SU-DHL-6 (cell line): ENCODE data around the gene NFATC3.

Source experiments
- H2AFZ ChIP-seq: fragments of 200-600 bp; sonication (generic); 2 replicates; pipeline ENCODE4 v1.6.1; 2014; ENCODE audit warnings: low read depth, mild to moderate bottlenecking, moderate library complexity, mixed read lengths, antibody characterized with exemption, low read length; ENCODE audit not compliant: severe bottlenecking
- H3F3A ChIP-seq: fragments of 200-600 bp; shearing (Covaris generic); 2 replicates; pipeline ENCODE4 v1.6.0; 2016; ENCODE audit warnings: antibody characterized with exemption, mild to moderate bottlenecking; ENCODE audit not compliant: insufficient read depth
- H3K27ac ChIP-seq: fragments of 200-600 bp; sonication (generic); 2 replicates; pipeline ENCODE4 v1.5.1; 2016; ENCODE audit warnings: low read depth, mild to moderate bottlenecking, low read length, moderate library complexity, mixed read lengths
- H3K27me3 ChIP-seq: fragments of 200-600 bp; sonication (generic), shearing (Covaris generic); 2 replicates; pipeline ENCODE4 v1.6.0; 2014; ENCODE audit warnings: mild to moderate bottlenecking, low read length
- H3K36me3 ChIP-seq: fragments of 200-600 bp; sonication (generic); 2 replicates; pipeline ENCODE4 v1.6.1; 2014; ENCODE audit warnings: mild to moderate bottlenecking, low read length, mixed read lengths
- H3K4me2 ChIP-seq: fragments of 300-600, 200-600 bp; shearing (Covaris generic), sonication (generic); 2 replicates; pipeline ENCODE4 v1.6.0; 2014; ENCODE audit warnings: low read length, low read depth, mild to moderate bottlenecking; ENCODE audit not compliant: poor library complexity, severe bottlenecking
- H3K4me3 ChIP-seq: fragments of 200-600 bp; sonication (generic); 2 replicates; pipeline ENCODE4 v1.5.1; 2014; ENCODE audit warnings: antibody characterized with exemption, low read length, mild to moderate bottlenecking, mixed read lengths; ENCODE audit not compliant: insufficient read depth, poor library complexity, severe bottlenecking
- H3K79me2 ChIP-seq: fragments of 200-600 bp; sonication (generic); 2 replicates; pipeline ENCODE4 v1.6.1; 2014; ENCODE audit warnings: mild to moderate bottlenecking, low read length, moderate library complexity; ENCODE audit not compliant: insufficient read depth
- H3K9ac ChIP-seq: fragments of 200-600 bp; sonication (generic); 2 replicates; pipeline ENCODE4 v1.7.0; 2014; ENCODE audit warnings: mild to moderate bottlenecking, low read length
- H3K9me2 ChIP-seq: fragments of 200-600 bp; sonication (generic); replicated peaks from 2 replicates; pipeline ENCODE4 v1.6.1; 2014; ENCODE audit warnings: low read length; ENCODE audit not compliant: insufficient read depth
- H3K9me3 ChIP-seq: fragments of 200-600 bp; sonication (generic); 2 replicates; pipeline ENCODE4 v1.6.1; 2014; ENCODE audit warnings: low read length, mixed read lengths; ENCODE audit not compliant: insufficient read depth
- H4K20me1 ChIP-seq: fragments of 200-600 bp; sonication (generic); 2 replicates; pipeline ENCODE4 v1.6.1; 2014; ENCODE audit warnings: low read depth, mild to moderate bottlenecking, antibody characterized with exemption, low read length, moderate library complexity, mixed read lengths
- EZH2phosphoT487 ChIP-seq: fragments of 200-600 bp; sonication (generic), shearing (Covaris generic); conservative IDR thresholded peaks from 2 replicates; pipeline ENCODE4 v1.6.1; 2018; ENCODE audit warnings: mild to moderate bottlenecking, antibody characterized with exemption, low read length, moderate library complexity, mixed read lengths
- TF ChIP-seq, protein P1 (sequence below): fragments of 200-600 bp; sonication (generic); IDR thresholded peaks from one replicate; pipeline ENCODE4 v1.5.1; 2017; ENCODE audit warnings: antibody characterized with exemption, mild to moderate bottlenecking, low read length, moderate library complexity; ENCODE audit not compliant: insufficient read depth, poor library complexity, severe bottlenecking

NFATC3 gene

DNA sequence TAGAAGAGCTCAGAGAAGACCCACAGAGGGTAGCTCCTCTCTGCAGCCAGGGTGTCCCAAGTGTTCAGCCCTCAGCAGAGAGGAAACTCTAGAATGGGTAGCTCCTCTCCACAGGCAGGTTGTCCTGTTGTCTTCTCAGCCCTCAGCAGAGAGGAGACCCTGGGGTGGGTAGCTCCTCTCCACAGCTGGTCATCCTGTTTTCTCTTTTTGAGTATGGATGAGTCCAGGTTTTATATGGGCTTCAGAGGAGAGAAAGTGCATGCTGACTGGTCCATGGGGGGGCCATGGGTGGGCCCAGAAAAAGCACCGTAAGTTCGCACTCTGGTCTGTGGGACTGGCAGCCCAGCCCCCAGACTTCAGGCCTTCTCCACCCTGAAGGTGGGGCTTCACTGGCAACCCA lies 102.3 kb downstream of the NFATC3 start:
- Histone ChIP-seq H3K27me3 (no peaks in the 10 kb centered on the region), H3K36me3 (peaks cover 12% of the 10 kb centered on the region; the same call in 1 of the 2 replicates), H3K9ac (no peak overlapping the region), H3K79me2 (no peaks in the 10 kb centered on the region), H3K9me3 (no peaks in the 10 kb centered on the region), H3F3A (no peaks in the 10 kb centered on the region), H3K4me2 (no peak overlapping the region), H3K9me2 (no peaks in the 10 kb centered on the region), H3K27ac (no peak overlapping the region), H3K4me3 (no peak overlapping the region), H4K20me1 (no peaks in the 10 kb centered on the region), H2AFZ (no peak overlapping the region)
- TF ChIP-seq EZH2phosphoT487: no peak
- TF ChIP-seq, protein P1, sequence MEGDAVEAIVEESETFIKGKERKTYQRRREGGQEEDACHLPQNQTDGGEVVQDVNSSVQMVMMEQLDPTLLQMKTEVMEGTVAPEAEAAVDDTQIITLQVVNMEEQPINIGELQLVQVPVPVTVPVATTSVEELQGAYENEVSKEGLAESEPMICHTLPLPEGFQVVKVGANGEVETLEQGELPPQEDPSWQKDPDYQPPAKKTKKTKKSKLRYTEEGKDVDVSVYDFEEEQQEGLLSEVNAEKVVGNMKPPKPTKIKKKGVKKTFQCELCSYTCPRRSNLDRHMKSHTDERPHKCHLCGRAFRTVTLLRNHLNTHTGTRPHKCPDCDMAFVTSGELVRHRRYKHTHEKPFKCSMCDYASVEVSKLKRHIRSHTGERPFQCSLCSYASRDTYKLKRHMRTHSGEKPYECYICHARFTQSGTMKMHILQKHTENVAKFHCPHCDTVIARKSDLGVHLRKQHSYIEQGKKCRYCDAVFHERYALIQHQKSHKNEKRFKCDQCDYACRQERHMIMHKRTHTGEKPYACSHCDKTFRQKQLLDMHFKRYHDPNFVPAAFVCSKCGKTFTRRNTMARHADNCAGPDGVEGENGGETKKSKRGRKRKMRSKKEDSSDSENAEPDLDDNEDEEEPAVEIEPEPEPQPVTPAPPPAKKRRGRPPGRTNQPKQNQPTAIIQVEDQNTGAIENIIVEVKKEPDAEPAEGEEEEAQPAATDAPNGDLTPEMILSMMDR: no peak

DNA sequence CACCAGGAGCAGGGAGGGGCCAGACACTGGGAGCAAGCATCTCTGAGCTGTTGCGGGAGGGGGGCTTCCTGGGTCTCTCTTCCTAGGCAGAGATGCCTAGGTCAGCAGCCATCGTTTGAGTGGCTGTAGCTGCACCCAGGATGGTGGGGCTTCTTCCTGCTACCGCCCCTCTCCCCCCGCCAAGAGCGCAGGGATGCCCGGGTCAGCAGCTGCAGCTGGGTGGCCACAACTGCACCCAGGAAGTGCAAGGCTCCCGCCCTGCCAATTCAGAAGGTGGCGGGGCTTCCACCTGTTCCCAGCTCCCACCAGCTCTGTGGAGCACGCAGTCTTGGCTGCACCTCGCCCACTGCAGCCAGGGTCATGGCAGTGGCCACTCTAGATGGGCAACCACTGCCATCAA lies 103.0 kb downstream of the NFATC3 start:
- no peaks in the 10 kb centered on the region for H3K79me2 ChIP-seq

DNA sequence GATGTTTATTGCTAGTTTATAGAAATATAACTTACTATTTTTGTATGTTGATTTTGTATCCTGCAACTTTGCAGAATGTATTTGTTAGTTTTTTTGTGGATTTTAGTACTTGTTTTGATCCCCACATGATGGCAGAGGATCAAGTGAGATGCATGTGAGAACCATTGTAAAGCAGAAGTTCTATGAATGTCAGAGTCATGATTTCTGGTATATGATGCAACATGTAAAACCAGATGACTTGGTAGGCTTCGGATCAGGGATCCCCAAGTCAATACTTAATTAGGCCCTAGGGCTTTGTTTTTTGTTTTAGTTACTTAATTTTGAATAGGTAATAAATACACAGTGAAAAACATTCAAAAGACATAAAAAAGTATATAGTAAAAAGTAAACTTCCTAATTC lies 104.9 kb downstream of the NFATC3 start:
- H3K27ac ChIP-seq: no peak overlapping the region
- H3K79me2 ChIP-seq: no peaks in the 10 kb centered on the region
- H3K4me2 ChIP-seq: no peak overlapping the region
- 0 out of 2 replicates have a peak, but pooled peaks cover 3% of the 10 kb centered on the region for H3K36me3 ChIP-seq
- H3K27me3 ChIP-seq: no peaks in the 10 kb centered on the region
- no peak overlapping the region for H3K4me3 ChIP-seq
- H3F3A ChIP-seq: no peaks in the 10 kb centered on the region
- no peaks in the 10 kb centered on the region for H4K20me1 ChIP-seq
- H2AFZ ChIP-seq: no peak overlapping the region
- no peaks in the 10 kb centered on the region for H3K9me2 ChIP-seq
- no peaks in the 10 kb centered on the region for H3K9me3 ChIP-seq
- H3K9ac ChIP-seq: no peak overlapping the region
- TF ChIP-seq EZH2phosphoT487: no peak
- TF ChIP-seq, protein P1: no peak

More for the DNA sequence above, 103.0 kb downstream of the NFATC3 start:
- H3K9me2 ChIP-seq: no peaks in the 10 kb centered on the region
- H3K9ac ChIP-seq: no peak overlapping the region
- no peaks in the 10 kb centered on the region for H3F3A ChIP-seq
- H3K4me2 ChIP-seq: no peak overlapping the region
- no peak overlapping the region for H2AFZ ChIP-seq
- H3K27me3 ChIP-seq: no peaks in the 10 kb centered on the region
- no peak for TF ChIP-seq EZH2phosphoT487
- TF ChIP-seq, protein P1: no peak
- no peak overlapping the region for H3K4me3 ChIP-seq
- peaks cover 9% of the 10 kb centered on the region; the same call in 1 of the 2 replicates for H3K36me3 ChIP-seq
- H3K27ac ChIP-seq: no peak overlapping the region
- H3K9me3 ChIP-seq: no peaks in the 10 kb centered on the region
- no peaks in the 10 kb centered on the region for H4K20me1 ChIP-seq
